Esophagus (tissue), 2 donors: Measurements from ENCODE around the gene FGF5. TPM values are rescaled to one million over a fixed set of nuclear protein-coding genes. Genes with fewer than 3 reads are reported as not detected.

Source experiments
- H3K27ac ChIP-seq, 2 donors: one replicate each; pipeline ENCODE4 v1.5.1; 2013; ENCODE audit warnings: low read depth in 2 of 2, mild to moderate bottlenecking in 2 of 2, inconsistent platforms in 1 of 2, low read length in 1 of 2, moderate library complexity in 1 of 2
- H3K27me3 ChIP-seq, 2 donors: one replicate each; pipeline ENCODE4 v1.6.1; 2013; ENCODE audit warnings: low read length in 2 of 2, control low read depth in 1 of 2, mild to moderate bottlenecking in 1 of 2; ENCODE audit not compliant: insufficient read depth in 2 of 2, control insufficient read depth in 1 of 2
- H3K36me3 ChIP-seq, 2 donors: one replicate each; pipeline ENCODE4 v1.6.1; 2013; ENCODE audit warnings: low read length in 1 of 2; ENCODE audit not compliant: control insufficient read depth in 2 of 2, insufficient read depth in 2 of 2
- H3K4me1 ChIP-seq, 2 donors: one replicate each; pipeline ENCODE4 v1.6.1; 2013; ENCODE audit warnings: low read length in 1 of 2; ENCODE audit not compliant: control insufficient read depth in 2 of 2, insufficient read depth in 2 of 2
- H3K4me3 ChIP-seq, 2 donors: one replicate each; pipeline ENCODE4 v1.5.1; 2013; ENCODE audit warnings: low read length in 2 of 2, mild to moderate bottlenecking in 2 of 2, low read depth in 1 of 2, moderate library complexity in 1 of 2
- H3K9me3 ChIP-seq, 2 donors: one replicate each; pipeline ENCODE4 v1.6.1; 2013; ENCODE audit warnings: mild to moderate bottlenecking in 2 of 2, low read depth in 1 of 2, low read length in 1 of 2, moderate library complexity in 1 of 2; ENCODE audit not compliant: control insufficient read depth in 2 of 2, insufficient read depth in 1 of 2
- WGBS, 2 donors: extraction: QIAGEN DNeasy Blood & Tissue Kit; methylation state at CpG; one replicate each; pipeline ENCODE4 v1.1.7; 2013; 5-methylcytosine and 5-hydroxymethylcytosine counted together
- polyA plus RNA-seq, 2 donors: library from polyadenylated mRNA; stranded (reverse); fragments of 200-250 nt; gene quantifications; one replicate each; pipeline ENCODE4 v1.2.3, GENCODE V29; 2013
- donor health status: healthy with polysubstance abuse.
- donor health status: Bipolar disorder and iron deficiency.

Gene FGF5, protein sequence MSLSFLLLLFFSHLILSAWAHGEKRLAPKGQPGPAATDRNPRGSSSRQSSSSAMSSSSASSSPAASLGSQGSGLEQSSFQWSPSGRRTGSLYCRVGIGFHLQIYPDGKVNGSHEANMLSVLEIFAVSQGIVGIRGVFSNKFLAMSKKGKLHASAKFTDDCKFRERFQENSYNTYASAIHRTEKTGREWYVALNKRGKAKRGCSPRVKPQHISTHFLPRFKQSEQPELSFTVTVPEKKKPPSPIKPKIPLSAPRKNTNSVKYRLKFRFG
- polyA plus RNA-seq = under 1 TPM; 0.01 to 0.04 TPM

DNA sequence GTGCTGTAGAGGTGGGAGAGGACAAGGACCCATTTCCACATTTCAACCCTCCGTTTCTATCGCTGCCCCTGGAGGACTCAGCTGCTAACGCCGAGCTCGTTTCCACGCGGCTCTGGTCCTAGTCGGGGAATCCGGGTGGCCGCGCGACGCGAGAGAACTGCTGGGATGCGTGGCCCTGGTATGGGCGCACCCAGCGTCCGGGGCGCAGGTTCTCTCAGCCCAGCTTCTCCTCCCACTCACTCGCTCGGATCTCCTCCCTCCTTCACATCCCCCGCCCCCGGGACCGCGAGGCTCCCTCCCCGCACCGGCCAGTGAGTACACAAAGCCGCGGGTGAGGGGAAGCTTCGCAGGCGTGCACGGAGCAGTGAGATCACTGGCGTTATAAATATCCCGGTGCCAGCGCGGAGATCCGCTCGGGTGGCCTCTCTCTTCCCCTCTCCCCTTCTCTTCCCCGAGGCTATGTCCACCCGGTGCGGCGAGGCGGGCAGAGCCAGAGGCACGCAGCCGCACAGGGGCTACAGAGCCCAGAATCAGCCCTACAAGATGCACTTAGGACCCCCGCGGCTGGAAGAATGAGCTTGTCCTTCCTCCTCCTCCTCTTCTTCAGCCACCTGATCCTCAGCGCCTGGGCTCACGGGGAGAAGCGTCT, at the start of gene FGF5:
FGF5 (plus strand) TSS at position 412 of the 649 bp plus-strand sequence; CDS start at position 573, 161 bp downstream.
- WGBS, 2 donors = 0 to 1% methylated on average over 41 to 50 of the region's 50 CpGs
- peak within 1 kb of the TSS; percentile 24 to 29 for H3K4me3 ChIP-seq
- H3K4me1 ChIP-seq = peaks cover 0 to 11% of the 10 kb centered on the region in 2 donors
- no peaks in the 10 kb centered on the region for H3K36me3 ChIP-seq
- peaks cover 13 to 24% of the 10 kb centered on the region in 2 donors for H3K27me3 ChIP-seq
- no peaks in the 10 kb centered on the region for H3K9me3 ChIP-seq
- H3K27ac ChIP-seq = peak within 1 kb of the TSS in 1 of 2 donors; percentile 37

DNA sequence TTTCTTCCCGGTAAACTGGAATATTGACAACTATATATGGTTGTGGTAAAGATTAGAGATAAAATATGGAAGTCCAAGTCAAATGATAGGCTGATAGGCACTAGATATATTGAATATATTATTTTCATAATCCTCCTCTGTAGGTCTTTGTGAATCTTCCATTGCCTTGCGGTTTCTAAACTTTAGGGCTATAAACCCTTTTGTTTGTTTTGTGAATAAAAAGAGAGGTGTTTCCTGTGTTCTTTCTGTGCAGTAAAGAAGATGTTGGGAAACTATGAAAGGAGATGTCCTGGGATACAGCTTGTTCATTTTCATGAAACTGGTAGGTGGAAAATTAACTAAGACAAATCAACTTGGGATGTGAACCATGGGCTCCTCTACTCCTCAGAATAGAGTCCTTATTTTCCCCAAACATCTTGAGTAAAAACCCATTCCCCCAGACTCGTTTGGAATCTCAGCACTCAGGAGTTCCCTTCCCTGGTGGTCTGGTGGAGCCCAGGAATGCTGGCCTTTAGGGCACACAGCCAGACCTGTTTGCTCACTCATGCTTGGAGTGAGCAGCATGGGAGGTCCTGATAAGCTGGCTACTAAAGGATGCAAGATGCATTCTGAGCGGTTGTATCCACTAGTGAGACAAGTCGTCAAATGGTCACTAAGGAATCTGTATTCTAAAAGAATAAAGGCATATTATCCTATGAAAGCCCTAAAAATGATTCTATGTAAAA, 47.0 kb upstream of the FGF5 start:
- Histone ChIP-seq H3K27me3 (no peaks in the 10 kb centered on the region), H3K36me3 (no peaks in the 10 kb centered on the region), H3K27ac (no peak overlapping the region), H3K9me3 (no peaks in the 10 kb centered on the region), H3K4me1 (no peaks in the 10 kb centered on the region), H3K4me3 (no peak overlapping the region)
- 50 to 62% methylated on average over 5 of the region's 5 CpGs for WGBS, 2 donors

DNA sequence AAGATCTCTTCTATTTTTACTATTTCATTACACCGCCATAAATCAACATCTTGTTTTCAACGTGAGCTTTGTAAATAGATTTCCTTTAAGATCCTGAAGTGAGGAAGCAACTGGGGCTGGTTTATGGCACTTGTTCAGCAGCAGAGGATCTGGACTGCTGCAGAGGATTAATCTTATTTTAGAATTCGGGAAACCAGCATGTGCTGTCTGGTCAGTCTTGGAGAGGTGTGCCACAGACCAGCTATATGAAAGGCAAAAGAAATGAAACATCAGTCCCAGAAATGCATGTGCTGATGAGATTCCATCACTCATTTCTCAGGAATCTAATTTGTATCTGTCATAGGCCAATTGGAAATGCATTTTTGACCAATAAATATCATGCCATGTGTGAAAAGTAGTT, 45.8 kb upstream of the FGF5 start:
- no peaks in the 10 kb centered on the region for H3K36me3 ChIP-seq
- H3K27me3 ChIP-seq = no peaks in the 10 kb centered on the region
- no peaks in the 10 kb centered on the region for H3K9me3 ChIP-seq
- WGBS, 2 donors = 31 to 32% methylated on average over 3 of the region's 3 CpGs
- H3K27ac ChIP-seq = no peak overlapping the region
- H3K4me3 ChIP-seq = no peak overlapping the region
- H3K4me1 ChIP-seq = no peaks in the 10 kb centered on the region

DNA sequence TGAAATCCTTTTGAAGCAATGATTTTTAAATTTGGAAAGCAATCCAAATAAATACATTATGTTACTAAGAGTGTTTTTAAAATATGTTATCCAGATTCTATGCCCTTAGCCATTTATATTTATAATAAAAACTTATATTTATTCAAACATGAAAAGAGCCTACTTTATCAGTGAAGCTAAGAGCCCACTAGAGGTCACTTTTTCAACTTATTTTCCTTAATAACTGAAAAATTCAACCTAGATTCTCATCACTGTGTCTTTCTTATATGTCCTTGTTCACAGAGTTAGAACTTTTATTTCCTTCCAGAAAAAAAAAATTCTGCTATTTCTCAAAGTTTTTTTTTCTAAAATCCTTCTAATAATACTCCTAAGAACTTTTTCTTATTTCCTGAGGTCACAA, 45.3 kb upstream of the FGF5 start:
- Histone ChIP-seq H3K27ac (no peak overlapping the region), H3K4me1 (no peaks in the 10 kb centered on the region), H3K36me3 (no peaks in the 10 kb centered on the region), H3K9me3 (no peaks in the 10 kb centered on the region), H3K4me3 (no peak overlapping the region), H3K27me3 (no peaks in the 10 kb centered on the region)

DNA sequence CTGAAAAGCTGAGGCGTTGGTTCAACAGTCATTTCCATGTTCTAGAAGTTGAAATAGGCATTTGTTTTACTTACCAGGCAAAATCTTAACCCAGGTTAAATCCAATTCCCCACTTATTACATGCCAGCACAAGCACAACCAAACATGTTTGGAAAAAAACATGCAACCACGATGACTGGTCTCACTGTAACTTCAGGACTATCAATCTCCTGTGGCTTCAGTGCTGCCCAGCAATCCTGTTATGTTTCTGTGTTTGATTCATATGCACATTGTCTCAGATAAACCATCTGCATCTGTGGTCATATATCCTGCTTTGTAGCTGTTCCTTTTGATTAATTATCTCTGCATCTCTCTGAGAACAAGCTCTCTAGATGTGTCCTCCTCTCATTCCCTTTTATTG, 40.9 kb upstream of the FGF5 start:
- 56 to 58% methylated on average over 2 of the region's 2 CpGs for WGBS, 2 donors

DNA sequence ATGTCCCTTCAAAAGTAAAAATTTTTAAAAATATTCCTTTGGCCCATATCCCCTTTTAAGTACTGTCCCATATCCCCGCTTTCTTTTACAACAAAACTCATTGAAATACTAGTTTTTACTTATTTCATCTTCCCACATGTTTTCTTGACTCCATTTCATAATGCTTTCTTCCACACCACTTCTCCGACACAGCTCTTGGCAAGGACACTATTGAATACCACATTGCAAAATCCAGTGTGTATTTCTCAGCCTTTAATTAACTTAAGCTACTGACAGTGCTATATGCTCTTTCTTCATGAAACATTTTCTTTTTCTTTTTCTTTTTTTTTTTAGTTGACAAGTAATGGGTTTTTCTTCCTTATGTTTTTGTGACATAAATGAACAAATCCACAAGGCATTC, 40.4 kb upstream of the FGF5 start:
- Histone ChIP-seq H3K27me3 (peaks cover 0 to 2% of the 10 kb centered on the region in 2 donors), H3K4me3 (no peak overlapping the region), H3K36me3 (no peaks in the 10 kb centered on the region), H3K27ac (no peak overlapping the region), H3K9me3 (no peaks in the 10 kb centered on the region), H3K4me1 (no peaks in the 10 kb centered on the region)
- 40 to 41% methylated on average over 2 of the region's 2 CpGs for WGBS, 2 donors

More for the DNA sequence above, 40.9 kb upstream of the FGF5 start:
- Histone ChIP-seq H3K9me3 (no peaks in the 10 kb centered on the region), H3K36me3 (no peaks in the 10 kb centered on the region), H3K27me3 (peaks cover 0 to 2% of the 10 kb centered on the region in 2 donors), H3K27ac (no peak overlapping the region), H3K4me1 (no peaks in the 10 kb centered on the region), H3K4me3 (no peak overlapping the region)

DNA sequence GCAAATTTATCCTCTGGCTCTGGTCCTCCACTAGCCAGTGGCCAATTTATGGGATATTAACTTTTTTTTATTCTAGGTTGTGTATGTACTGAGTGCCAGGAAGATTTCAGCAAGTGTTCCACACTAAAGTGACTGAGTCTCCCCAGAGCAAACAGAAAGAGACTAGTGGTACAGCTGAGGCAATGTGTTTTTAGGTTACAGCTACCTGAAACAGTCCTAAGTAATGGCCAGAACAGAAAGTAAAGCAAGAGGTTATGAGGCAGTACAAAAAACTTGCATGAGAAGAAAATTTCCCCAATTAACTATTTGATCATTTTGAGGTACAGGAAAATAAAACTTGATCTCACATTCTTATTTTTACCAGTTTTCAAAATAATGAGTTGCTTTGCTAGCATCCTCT, 38.0 kb upstream of the FGF5 start:
- H3K36me3 ChIP-seq = no peaks in the 10 kb centered on the region
- H3K9me3 ChIP-seq = no peaks in the 10 kb centered on the region
- H3K4me1 ChIP-seq = no peaks in the 10 kb centered on the region
- peaks cover 0 to 2% of the 10 kb centered on the region in 2 donors for H3K27me3 ChIP-seq
- H3K4me3 ChIP-seq = no peak overlapping the region
- H3K27ac ChIP-seq = no peak overlapping the region

DNA sequence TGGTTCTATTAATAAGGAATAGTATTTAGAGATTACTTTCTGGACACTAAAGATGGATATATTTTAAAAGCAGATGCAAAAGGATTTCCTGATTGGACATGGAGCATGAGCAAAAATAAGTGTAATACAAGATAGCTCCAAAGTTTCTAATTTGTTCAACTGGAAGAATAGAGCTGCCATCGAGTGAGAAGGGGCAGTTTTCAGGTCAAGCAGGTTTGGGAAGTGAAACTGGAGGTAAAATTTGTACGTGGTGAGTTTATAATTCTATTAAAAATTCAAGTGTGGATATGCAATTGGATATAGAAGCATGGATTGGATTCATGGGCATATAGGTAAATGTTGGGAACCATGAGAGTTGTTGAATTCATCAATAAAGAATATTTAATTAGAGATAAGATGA, 37.3 kb upstream of the FGF5 start:
- no peaks in the 10 kb centered on the region for H3K4me1 ChIP-seq
- no peak overlapping the region for H3K27ac ChIP-seq
- H3K9me3 ChIP-seq = no peaks in the 10 kb centered on the region
- WGBS, 2 donors = 56 to 63% methylated on average over 2 of the region's 2 CpGs
- H3K27me3 ChIP-seq = peaks cover 0 to 2% of the 10 kb centered on the region in 2 donors
- no peaks in the 10 kb centered on the region for H3K36me3 ChIP-seq
- no peak overlapping the region for H3K4me3 ChIP-seq

DNA sequence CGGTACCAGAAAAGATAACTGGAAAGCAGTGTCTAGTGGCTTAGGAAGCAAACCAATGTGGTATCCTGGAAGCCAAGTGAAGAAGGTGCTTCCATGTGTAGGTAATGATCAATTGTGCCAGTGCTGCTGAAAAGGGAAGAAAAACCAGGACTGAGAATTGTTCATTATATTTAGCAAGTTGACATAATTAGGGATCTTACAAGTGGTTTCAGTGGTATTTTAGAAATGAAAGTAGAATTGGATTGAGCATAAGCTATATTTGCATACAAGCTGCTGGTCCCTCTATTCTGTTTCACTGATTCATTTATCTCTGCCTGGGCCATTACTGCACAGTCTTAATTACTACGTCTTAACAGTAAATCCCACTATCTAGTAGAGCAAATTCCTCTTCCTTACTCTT, 36.9 kb upstream of the FGF5 start:
- H3K27me3 ChIP-seq = peaks cover 0 to 2% of the 10 kb centered on the region in 2 donors
- H3K4me3 ChIP-seq = no peak overlapping the region
- WGBS, 2 donors = 90 to 95% methylated on average over 2 of the region's 2 CpGs
- no peaks in the 10 kb centered on the region for H3K9me3 ChIP-seq
- H3K4me1 ChIP-seq = no peaks in the 10 kb centered on the region
- H3K27ac ChIP-seq = no peak overlapping the region
- no peaks in the 10 kb centered on the region for H3K36me3 ChIP-seq
